Measurements from ENCODE around the gene DPH2. TPM values are rescaled to one million over a fixed set of nuclear protein-coding genes. Genes with fewer than 3 reads are reported as not detected.

Gene DPH2
- total and polyA plus RNA-seq, 2 of the 8 experiments (the other 6 are each of a cell fraction or from before 2014, with no cell fraction given) = 64.9 to 92.1 TPM

DNA sequence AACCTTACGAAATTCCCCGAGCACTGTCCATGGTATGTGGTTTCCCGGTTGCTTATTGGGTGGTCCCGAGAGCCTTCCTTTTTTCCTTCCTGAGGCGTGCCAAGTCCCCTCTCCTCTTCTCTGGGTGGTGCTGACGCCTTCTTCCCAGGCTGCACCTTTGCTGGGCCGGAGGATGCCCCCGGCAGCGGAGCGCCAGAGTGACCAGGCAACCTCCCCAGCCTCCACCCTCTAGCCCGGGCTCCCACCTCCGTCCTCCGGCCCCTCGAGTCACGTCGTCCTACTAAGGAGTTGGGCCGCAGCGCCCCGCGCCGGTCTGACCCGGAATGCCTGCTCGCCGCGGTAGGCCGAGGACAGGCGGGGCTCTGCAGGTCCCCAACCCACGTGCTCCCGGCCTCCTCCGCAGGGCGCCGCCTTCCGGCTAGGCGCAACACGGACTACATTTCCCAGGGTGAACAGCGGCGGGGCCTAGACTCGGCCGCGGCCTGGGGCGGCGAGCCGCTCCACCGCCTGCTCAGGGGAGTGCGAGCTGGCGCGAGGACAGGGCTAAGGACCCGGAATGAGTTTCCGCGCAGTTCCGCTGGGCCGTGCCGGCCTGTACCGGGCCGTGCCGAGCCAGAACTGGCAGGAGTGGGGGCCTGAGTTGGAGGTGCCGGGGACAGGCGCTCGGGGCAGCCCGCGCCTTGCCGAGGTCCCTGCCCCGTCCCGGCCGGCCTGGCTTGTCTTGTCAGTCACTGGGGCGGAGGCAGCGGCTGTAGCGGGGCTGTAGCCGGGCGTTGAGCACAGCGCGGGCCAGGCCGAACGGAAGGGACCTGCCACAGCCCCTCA lies 23.4 kb upstream of the DPH2 start, which contains the start of gene IPO13:
IPO13 (plus strand) TSS at position 715 of the 825 bp plus-strand sequence. CDS start 651 bp downstream, outside the sequence.
- ChIA-PET CTCF (ENCODE audit: partially characterized antibody) (interaction anchor here (0.7 to 10.8 kb wide), 26 partner anchors 9 to 214 kb away, joined by 3 to 151 read pairs (median 4); partner anchors contain the start of genes ARTN and DPH2), POLR2A (ENCODE audit: partially characterized antibody) (interaction anchor here (0.6 to 6.8 kb wide), 15 partner anchors 9 to 293 kb away, joined by 3 to 29 read pairs (median 4); partner anchors contain the start of genes ATP6V0B, CCDC24 and DPH2)
- Histone ChIP-seq H3K4me3 (ENCODE audit: extremely low read depth in 1 of 4, insufficient read depth in 2 of 4, low read depth in 3 of 4, low read length in 4 of 4) (peak within 1 kb of the TSS; percentile 44 to 90 (median 76)), H4K20me1 (replicated peaks in 1 of 2; ENCODE audit: control insufficient read depth in 1 of 2, insufficient read depth in 2 of 2, low read length in 2 of 2) (peaks cover 0 to 4% of the 10 kb centered on the region in 2 experiments), H4K91ac (replicated peaks; ENCODE audit: insufficient read length, low read length) (peak within 1 kb of the TSS; percentile 99), H2AFZ (ENCODE audit: low read length) (peak within 1 kb of the TSS; percentile 61; the same call in 1 of the 2 replicates), H2BK120ac (replicated peaks; ENCODE audit: low read depth, low read length) (no peak within 1 kb of the TSS), H3K4me1 (replicated peaks in 1 of 4; ENCODE audit: control insufficient read depth in 3 of 4, insufficient read depth in 4 of 4, low read length in 3 of 4) (peaks cover 0 to 17% (median 4%) of the 10 kb centered on the region in 4 experiments; a peak in 5 of 7 replicates), H3K79me1 (ENCODE audit: low read depth, low read length) (peaks cover 3% of the 10 kb centered on the region; the same call in 1 of the 2 replicates), H2BK12ac (ENCODE audit: low read depth, low read length) (peak within 1 kb of the TSS; percentile 95), H3K9me3 (ENCODE audit: insufficient read depth in 2 of 2, low read depth in 1 of 2, low read length in 1 of 2) (no peaks in the 10 kb centered on the region), H2BK5ac (ENCODE audit: low read depth, low read length) (peak within 1 kb of the TSS; percentile 99), H3K23me2 (ENCODE audit: low read depth, low read length) (peaks cover 3% of the 10 kb centered on the region; the same call in 1 of the 2 replicates), H2BK20ac (ENCODE audit: low read length) (no peak within 1 kb of the TSS), H3K9ac (replicated peaks in 1 of 4; ENCODE audit: extremely low read depth in 1 of 4, low read depth in 3 of 4, low read length in 3 of 4) (peak within 1 kb of the TSS; percentile 75 to 98 (median 96)), H3K56ac (replicated peaks; ENCODE audit: insufficient read length, low read depth, low read length) (peak within 1 kb of the TSS; percentile 99), H3K4ac (replicated peaks; ENCODE audit: insufficient read length, low read depth, low read length) (peak within 1 kb of the TSS; percentile 57), H4K5ac (ENCODE audit: insufficient read length, low read depth, low read length) (peak within 1 kb of the TSS; percentile 100), H2AK5ac (ENCODE audit: low read depth, low read length) (no peak within 1 kb of the TSS), H3K79me2 (ENCODE audit: control insufficient read depth in 1 of 2, insufficient read depth in 2 of 2, low read length in 2 of 2) (no peaks in the 10 kb centered on the region), H3K27ac (ENCODE audit: low read depth, low read length) (peak within 1 kb of the TSS; percentile 99), H2BK15ac (ENCODE audit: low read length) (peak within 1 kb of the TSS; percentile 100; the same call in 1 of the 2 replicates), H3K27me3 (replicated peaks in 1 of 4; ENCODE audit: control insufficient read depth in 3 of 4, extremely low read depth in 1 of 4, insufficient read depth in 3 of 4, low read length in 3 of 4) (no peaks in the 10 kb centered on the region; a peak in 1 of 7 replicates), H3K18ac (ENCODE audit: extremely low read depth, low read length) (peak within 1 kb of the TSS; percentile 97), H3K36me3 (ENCODE audit: control insufficient read depth in 2 of 4, insufficient read depth in 4 of 4, low read length in 3 of 4) (no peaks in the 10 kb centered on the region; a peak in 1 of 8 replicates), H3K23ac (ENCODE audit: insufficient read length) (no peak within 1 kb of the TSS), H3K4me2 (ENCODE audit: insufficient read depth in 1 of 2, low read depth in 2 of 2, low read length in 2 of 2) (peak within 1 kb of the TSS; percentile 66 to 98), H3K14ac (ENCODE audit: insufficient read length) (no peak within 1 kb of the TSS), H4K8ac (ENCODE audit: extremely low read depth, insufficient read depth, low read length) (peak within 1 kb of the TSS; percentile 100)
- peak; percentile 93 to 97 for DNase-seq (ENCODE audit: low read depth in 1 of 2, low spot score in 2 of 2)
- no peak for FAIRE-seq
- WGBS, 2 experiments (ENCODE audit: extremely low coverage in 1 of 2, insufficient coverage in 1 of 2, insufficient read length in 1 of 2, insufficient replicate concordance in 2 of 2, low coverage in 1 of 2, low lambda C conversion rate in 2 of 2, missing lambda C conversion rate in 1 of 2) = 3% methylated on average over 57 of the region's 74 CpGs; no CpG with 5 or more reads in 1 of the 2 experiments
- TF ChIP-seq CTBP2 (IDR thresholded peaks at IDR 0.05; ENCODE audit: borderline replicate concordance, insufficient read depth, insufficient read length, low read length) = no peak
- TF ChIP-seq POU5F1 (IDR thresholded peaks at IDR 0.05; ENCODE audit: low read depth, low read length) = no peak
- TF ChIP-seq CHD1 (IDR thresholded peaks at IDR 0.05; ENCODE audit: low read depth, low read length) = no peak
- TF ChIP-seq TCF12 (IDR thresholded peaks at IDR 0.05; ENCODE audit: low read depth, low read length) = no peak
- TF ChIP-seq NANOG (IDR thresholded peaks at IDR 0.05; ENCODE audit: insufficient read depth, low read depth, low read length, poor library complexity, severe bottlenecking) = no peak
- no peak for TF ChIP-seq GTF2F1 (IDR thresholded peaks at IDR 0.05; ENCODE audit: borderline replicate concordance, low read depth, low read length)
- TF ChIP-seq CEBPB (IDR thresholded peaks at IDR 0.05; ENCODE audit: low read depth, low read length) = no peak
- no peak; the same call in 1 of the 2 replicates for TF ChIP-seq PHF8 (conservative IDR thresholded peaks at IDR 0.05; ENCODE audit: low read depth, low read length)
- no peak for TF ChIP-seq EZH2 (IDR thresholded peaks at IDR 0.05; ENCODE audit: low read depth, low read length, severe bottlenecking)
- TF ChIP-seq SIX5 (IDR thresholded peaks at IDR 0.05; ENCODE audit: low read depth, low read length) = peak; percentile 56; the same call in 1 of the 2 replicates
- peak; percentile 10 for TF ChIP-seq KDM4A (IDR thresholded peaks at IDR 0.05; ENCODE audit: low read depth, low read length, severe bottlenecking)

All from H1 (cell line).